Fibroblast of the conjunctiva (primary cell): ENCODE measurements around the gene CNGA3.
"Not testable (repeated sequence)": the region's sequence is repeated elsewhere in the genome, so short reads cannot be mapped to it uniquely, and the experiment has no call there.

Experiments used
- DNase-seq: peaks from one replicate; pipeline ENCODE4 v3.0.0-alpha.2; 2010; ENCODE audit warnings: low read depth

CNGA3 gene

DNA sequence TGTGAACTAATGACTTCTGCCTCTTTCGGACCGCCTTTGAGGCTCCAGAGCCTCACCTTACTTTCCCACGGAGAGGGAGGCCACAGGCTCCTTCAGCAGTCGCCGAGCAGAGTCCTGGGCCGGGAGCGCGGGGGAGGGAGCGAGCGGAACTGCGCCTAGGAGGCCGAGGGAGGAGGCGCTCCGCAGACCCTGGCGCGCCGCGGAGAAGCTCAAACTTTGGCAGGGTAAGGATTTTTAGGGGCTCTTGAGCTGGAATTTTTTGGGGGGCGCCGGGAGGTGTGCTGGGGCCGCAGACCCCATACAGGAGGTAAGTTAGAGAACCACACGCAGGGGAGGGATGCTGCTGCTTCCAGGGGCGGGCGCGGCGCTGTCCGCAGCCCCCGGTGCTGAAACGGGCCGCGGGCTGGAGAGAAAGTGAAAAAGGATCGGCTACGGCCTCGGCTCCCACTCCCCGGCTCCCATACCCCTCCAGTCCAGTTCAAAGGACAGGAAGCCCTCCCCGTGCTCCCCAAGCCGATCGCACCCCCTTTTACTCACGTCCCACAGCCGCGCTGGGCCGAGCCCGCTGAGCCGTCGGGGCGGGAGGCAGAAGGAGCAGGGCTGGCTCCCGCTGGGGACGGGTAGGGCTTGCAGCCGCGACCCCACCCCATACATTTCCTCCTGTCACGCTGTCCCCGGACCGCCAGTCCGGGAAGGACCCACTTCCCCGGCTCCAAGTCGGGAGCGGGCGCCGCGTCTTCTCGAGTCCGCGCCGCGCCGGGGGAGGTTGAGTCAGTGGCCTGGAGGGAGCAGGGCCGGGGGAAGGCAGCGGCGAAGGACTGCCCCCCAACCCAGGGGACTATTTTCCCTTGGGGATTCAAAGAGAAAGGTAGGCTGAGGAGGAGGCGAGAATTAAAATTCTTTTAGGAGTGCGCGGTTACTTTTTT, at the start of gene CNGA3:
TSS of gene CNGA3 (plus strand) at position 146 of the 926 bp plus-strand sequence. CDS start 23,520 bp downstream, outside the sequence.
- DNase-seq, result no peak

GRCh38 chr2:98297817-98298682, 48.2 kb upstream of the CNGA3 start:
- DNase-seq, result no peak

GRCh38 chr2:98298683-98299164, 47.5 kb upstream of the CNGA3 start:
- no peak for DNase-seq

DNA sequence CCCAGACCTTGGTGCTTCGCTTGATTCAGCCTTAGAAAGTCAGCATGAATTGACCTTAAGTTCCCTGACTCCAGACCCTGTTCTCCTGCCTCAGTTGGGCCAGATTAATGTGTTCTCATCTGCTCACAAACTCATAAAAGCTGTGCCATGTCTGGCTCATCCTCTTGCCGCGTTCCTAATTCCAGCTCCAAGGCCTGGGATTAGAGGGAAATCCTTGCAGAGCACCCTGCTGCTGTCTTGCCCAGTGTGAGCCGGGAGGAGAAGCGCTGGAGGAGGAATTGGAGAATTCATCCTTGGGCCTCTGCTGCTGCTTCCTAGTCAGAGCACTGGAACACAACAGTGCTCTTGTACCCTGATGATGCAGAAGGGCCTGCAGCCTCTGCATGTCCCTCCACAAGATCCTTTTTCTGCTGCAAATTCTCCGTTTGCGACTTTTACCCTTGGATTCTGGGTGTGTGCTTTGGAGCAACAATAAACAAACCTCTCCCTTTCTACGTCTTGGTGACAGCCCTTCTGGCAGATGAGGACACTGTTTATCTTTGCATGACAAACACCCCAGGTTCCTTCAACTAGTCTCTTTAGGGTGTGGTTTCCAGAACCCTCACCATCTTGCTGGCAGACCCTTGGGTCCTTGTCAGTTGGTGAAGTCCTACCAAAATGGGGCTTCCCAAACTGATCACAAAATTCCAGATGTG, 46.9 kb upstream of the CNGA3 start:
- DNase-seq, result no peak

DNA sequence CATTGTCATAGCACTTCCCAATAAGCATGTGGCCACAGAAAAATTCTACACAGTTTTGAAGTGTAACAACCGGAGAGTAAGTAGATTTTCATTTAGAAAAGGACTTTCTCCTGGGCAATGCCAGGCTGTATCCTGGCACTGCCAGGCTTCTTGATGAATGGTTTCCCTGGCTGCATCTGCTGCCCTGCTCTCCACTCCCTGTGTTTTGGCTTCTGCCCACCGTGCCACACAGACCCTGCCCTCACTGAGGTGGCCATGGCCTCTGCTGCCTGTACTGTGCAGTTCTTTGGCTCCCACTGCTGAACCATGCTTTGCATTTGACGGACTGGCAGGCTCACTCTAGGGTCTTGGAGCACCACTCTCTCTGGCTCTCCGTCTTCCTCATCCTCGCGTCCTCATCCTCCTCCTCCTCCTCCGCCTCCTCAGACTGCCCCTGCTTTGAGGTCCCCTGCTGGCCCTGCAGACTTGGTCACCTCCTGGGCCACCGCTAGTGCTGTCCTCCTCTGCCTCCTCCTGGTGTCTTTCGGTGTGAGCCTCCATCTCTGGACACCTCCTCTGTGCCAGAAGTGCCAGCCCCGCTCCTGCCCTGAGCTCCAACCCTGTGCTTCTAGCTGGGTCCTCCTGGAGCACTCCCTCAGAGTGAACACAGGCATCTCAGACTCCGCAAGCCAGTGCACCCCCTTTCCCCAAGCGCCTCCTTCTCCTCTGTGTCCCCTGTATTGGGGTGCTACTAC, 45.9 kb upstream of the CNGA3 start:
- no peak for DNase-seq

GRCh38 chr2:98301469-98301868, 44.8 kb upstream of the CNGA3 start:
- DNase-seq, result no peak

DNA sequence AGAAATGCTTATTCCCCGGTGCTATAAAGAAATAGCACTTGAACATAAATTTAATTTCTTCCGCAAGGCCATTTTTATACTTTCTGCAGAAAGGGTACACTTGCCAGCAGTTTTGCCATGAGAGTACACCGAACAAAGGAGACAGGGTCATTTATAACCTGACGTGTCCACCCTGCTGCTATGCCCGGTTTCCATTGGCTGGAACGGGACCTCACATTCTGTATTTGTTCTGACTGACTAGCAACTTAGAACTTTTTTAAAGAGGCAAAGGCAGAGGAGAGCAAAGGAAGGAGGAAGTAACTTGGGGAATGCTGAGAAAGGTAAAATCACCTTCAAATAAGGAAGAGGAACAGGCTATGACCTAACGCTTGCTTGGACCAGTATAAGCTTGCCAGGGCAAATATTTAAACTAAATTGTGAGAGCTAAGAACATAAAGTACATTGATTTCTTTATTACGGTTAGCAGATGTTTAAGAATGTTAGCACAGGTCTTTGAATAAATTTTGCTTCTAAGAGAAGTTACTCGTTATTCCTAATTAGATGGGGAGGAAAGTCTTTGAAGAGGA, 39.0 kb upstream of the CNGA3 start:
- not testable (repeated sequence) for DNase-seq

- no peak for DNase-seq
Measured at GRCh38 chr2:98308068-98308467, 38.2 kb upstream of the CNGA3 start.

- DNase-seq, result no peak
Measured at GRCh38 chr2:98308532-98308931, 37.7 kb upstream of the CNGA3 start.

DNA sequence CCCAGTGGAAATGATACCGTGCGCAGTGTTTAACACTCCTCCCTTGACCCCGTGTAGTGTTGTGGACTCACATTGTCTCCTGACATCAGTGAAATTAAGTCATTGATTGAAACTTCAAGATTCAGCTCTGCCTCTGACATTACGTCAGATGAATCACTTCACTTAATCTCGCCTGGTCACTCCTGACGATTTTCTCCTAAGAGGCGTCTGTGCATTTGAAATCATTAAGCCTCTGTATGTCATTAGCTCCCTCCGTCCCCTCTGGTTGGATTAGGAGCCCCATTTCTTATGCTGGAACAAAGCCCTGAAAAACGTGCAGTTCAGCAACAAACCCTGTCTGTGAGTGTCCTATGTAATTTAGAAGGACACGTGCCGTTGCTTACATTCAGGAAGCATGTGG, 36.7 kb upstream of the CNGA3 start:
- no peak for DNase-seq

DNA sequence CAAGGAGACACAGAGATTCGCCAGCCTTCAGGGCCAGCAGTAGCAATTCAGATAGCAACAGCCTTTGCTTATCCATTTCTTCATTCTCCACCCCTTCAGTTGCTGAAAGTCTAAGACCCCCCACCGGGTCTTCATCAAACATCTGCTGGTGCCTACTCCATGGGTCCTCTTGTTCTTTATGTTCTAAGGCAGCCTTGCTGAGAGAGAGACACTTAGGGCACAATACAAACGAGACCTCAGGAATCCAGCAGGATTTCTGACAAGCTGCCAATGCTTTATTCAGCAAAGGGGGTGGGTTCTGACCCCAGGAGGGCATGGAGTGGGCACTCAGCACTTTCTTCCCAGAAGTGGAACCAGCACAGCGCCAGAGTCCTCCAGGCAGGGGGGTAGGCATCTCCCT, 36.2 kb upstream of the CNGA3 start:
- no peak for DNase-seq

DNA sequence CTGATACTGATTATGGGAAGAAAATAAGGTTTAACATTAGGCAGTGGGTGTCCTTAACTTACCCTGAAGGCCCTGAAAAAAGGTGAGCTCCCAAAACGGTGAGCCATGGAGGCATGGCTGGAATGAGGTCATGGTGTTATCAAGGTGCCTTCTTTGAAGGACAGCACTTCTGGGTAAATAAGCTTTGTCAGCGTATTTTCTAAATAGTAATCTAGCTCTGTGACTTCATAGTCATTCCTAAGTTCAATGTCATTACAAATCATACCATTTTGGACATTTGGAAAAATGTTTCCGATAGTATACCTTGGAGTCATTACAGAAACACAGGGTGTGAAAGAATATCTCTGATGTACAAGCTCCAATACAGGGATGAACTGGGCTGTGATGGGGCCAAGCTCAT, 35.2 kb upstream of the CNGA3 start:
- DNase-seq, result no peak

GRCh38 chr2:98311771-98312545, 34.3 kb upstream of the CNGA3 start:
- no peak for DNase-seq

GRCh38 chr2:98313492-98314250, 32.6 kb upstream of the CNGA3 start:
- no peak for DNase-seq

DNA sequence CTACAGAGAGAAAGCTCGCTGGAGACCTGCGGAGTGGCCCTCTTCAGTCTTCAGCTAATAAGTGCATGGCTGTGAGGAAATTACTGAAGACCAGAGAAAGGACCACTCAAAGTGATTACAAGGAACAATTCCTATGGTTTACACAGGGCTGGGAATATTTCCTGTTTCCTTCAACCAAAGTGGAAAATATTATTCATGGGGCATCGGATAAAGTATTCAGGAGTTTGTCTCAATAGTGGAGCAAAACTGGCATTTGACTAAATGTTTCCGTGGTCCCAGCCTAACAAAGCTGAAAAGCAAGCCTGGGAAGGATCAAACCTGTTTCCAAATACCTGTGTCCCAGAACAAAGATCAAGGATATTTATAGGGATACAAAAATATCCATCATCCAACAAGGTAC, 32.0 kb upstream of the CNGA3 start:
- no peak for DNase-seq

- DNase-seq, result no peak
Measured at GRCh38 chr2:98315957-98316356, 30.3 kb upstream of the CNGA3 start.

GRCh38 chr2:98317214-98317613, 29.0 kb upstream of the CNGA3 start:
- DNase-seq, result no peak

- DNase-seq, result not testable (repeated sequence)
Measured at GRCh38 chr2:98320171-98320570, 26.1 kb upstream of the CNGA3 start.

DNA sequence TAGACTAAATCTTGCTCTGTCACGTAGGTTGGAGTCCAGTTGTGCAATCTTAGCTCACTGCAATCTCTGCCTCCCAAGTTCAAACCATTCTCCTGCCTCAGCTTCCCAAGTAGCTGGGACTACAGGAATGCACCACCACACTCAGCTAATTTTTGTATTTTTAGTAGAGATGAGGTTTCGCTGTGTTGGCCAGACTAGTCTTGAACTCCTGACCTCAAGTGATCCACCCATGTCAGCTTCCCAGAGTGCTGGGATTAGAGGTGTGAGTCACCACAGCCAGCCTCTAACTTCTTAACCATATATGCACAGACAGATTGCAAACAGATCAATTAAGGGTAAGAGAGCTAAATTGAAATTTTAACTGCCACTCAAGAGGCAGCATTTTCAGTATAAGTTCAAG, 22.1 kb upstream of the CNGA3 start:
- DNase-seq, result no peak

DNA sequence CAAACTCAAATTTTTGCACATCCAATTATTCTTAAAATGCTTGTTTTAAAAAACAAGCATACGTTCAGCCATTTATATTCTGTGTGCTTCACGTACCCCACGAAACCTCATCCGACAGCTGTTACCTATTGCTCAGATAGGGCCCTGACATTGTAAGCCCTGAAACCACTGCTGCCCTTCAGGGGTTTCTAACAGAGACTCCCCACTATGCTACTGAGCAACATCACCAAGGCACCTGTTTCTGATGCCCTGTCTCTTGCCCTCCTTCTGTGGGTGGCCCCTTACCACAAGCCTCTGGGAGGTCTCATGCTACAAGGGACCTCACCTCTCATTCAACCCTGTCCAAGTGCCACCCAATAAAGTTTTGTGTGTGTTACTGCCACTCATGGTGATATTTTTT, 18.5 kb upstream of the CNGA3 start:
- DNase-seq, result no peak
